ENCODE data around the gene LRRN3.

GRCh38 chr7:111086532-111086931 lies 4.4 kb upstream of the LRRN3 start:
- no peak for TF ChIP-seq CTCF (conservative IDR thresholded peaks at IDR 0.05)
- TF ChIP-seq EZH2 (IDR thresholded peaks at IDR 0.05; ENCODE audit: low read depth) = no peak

Data from PC-9 (cell line).